SK-N-SH (cell line): Measurements from ENCODE around the gene SLC25A18. TPM values are rescaled to one million over a fixed set of nuclear protein-coding genes. Genes with fewer than 3 reads are reported as not detected.

Experiments used
- CTCF ChIA-PET: fragments of 300-600, 350-600 bp; formaldehyde crosslinking; extraction: SDS; loops from one replicate; lab custom pipeline; 2021; lab: Yijun Ruan, JAX
- POLR2A ChIA-PET: fragments of 350-600 bp; sonication (Branson Sonifier 250); formaldehyde crosslinking; extraction: SDS; loops from one replicate; lab custom pipeline; 2020; ENCODE audit warnings: antibody characterized with exemption, inconsistent platforms; lab: Yijun Ruan, JAX
- DNase-seq: peaks from one replicate; pipeline ENCODE4 v3.0.0; 2012
- H2AFZ ChIP-seq: fragments of 200-600 bp; sonication (generic); 2 replicates; pipeline ENCODE4 v1.8.1; 2016; ENCODE audit warnings: antibody characterized with exemption, mild to moderate bottlenecking, low read depth
- H3F3A ChIP-seq: fragments of 200-600 bp; sonication (generic); replicated peaks from 2 replicates; pipeline ENCODE3; 2016; ENCODE audit warnings: antibody characterized with exemption, mild to moderate bottlenecking; ENCODE audit not compliant: insufficient read depth
- H3K27ac ChIP-seq, 2 experiments: fragments of 200-500 bp in 1 of 2; fragments of 200-600 bp in 1 of 2; sonication (Bioruptor generic) in 1 of 2; sonication (generic), shearing (Covaris generic) in 1 of 2; 2 replicates each; pipeline versions ENCODE4 v1.5.1 to v1.6.1; 2014 to 2016; ENCODE audit warnings: low read depth in 2 of 2, inconsistent platforms in 1 of 2, low read length in 1 of 2, mild to moderate bottlenecking in 1 of 2, mixed read lengths in 1 of 2
- H3K27me3 ChIP-seq: fragments of 200-600 bp; sonication (generic), shearing (Covaris generic); 2 replicates; pipeline ENCODE4 v1.6.1; 2016; ENCODE audit warnings: mixed run types; ENCODE audit not compliant: insufficient read depth
- H3K36me3 ChIP-seq, 2 experiments: fragments of 200-500 bp in 1 of 2; fragments of 200-600 bp in 1 of 2; sonication (Bioruptor generic) in 1 of 2; sonication (generic) in 1 of 2; replicated peaks in 1 of 2; 2 replicates each; pipeline versions ENCODE3 to v1.5.1; 2014 to 2016; ENCODE audit warnings: low read length in 1 of 2, mild to moderate bottlenecking in 1 of 2; ENCODE audit not compliant: insufficient read depth in 2 of 2, control insufficient read depth in 1 of 2
- H3K4me1 ChIP-seq, 2 experiments: fragments of 200-500 bp in 1 of 2; fragments of 200-600 bp in 1 of 2; sonication (Bioruptor generic) in 1 of 2; sonication (generic), shearing (Covaris generic) in 1 of 2; 2 replicates each; pipeline versions ENCODE4 v1.5.1 to v1.6.1; 2014 to 2016; ENCODE audit warnings: low read depth in 1 of 2, low read length in 1 of 2, mixed run types in 1 of 2; ENCODE audit not compliant: insufficient read depth in 2 of 2, control insufficient read depth in 1 of 2
- H3K4me2 ChIP-seq: fragments of 200-600 bp; sonication (generic), shearing (Covaris generic); 2 replicates; pipeline ENCODE4 v1.6.1; 2017; ENCODE audit warnings: mixed run types
- H3K4me3 ChIP-seq, 2 experiments: fragments of 200-500 bp in 1 of 2; fragments of 200-600 bp in 1 of 2; sonication (Bioruptor generic) in 1 of 2; sonication (generic), shearing (Covaris generic) in 1 of 2; 2 replicates each; pipeline versions ENCODE4 v1.5.1 to v1.8.1; 2014 to 2016; ENCODE audit warnings: low read depth in 2 of 2, inconsistent platforms in 1 of 2, low read length in 1 of 2, mild to moderate bottlenecking in 1 of 2, mixed read lengths in 1 of 2, moderate library complexity in 1 of 2
- H3K79me2 ChIP-seq: fragments of 200-600 bp; sonication (generic); 2 replicates; pipeline ENCODE4 v1.8.1; 2017; ENCODE audit warnings: mild to moderate bottlenecking; ENCODE audit not compliant: insufficient read depth
- H3K9ac ChIP-seq: fragments of 200-600 bp; sonication (generic); 2 replicates; pipeline ENCODE4 v1.6.1; 2017; ENCODE audit warnings: mixed run types
- H3K9me2 ChIP-seq: fragments of 200-600 bp; sonication (generic); 2 replicates; pipeline ENCODE4 v1.6.1; 2017; ENCODE audit warnings: mixed run types
- H3K9me3 ChIP-seq: fragments of 200-600 bp; sonication (generic); 2 replicates; pipeline ENCODE4 v1.6.1; 2017; ENCODE audit warnings: mixed run types, mild to moderate bottlenecking, moderate library complexity
- H4K20me1 ChIP-seq: fragments of 200-600 bp; sonication (generic); 2 replicates; pipeline ENCODE4 v1.6.1; 2017; ENCODE audit warnings: mild to moderate bottlenecking, mixed run types; ENCODE audit not compliant: insufficient read depth
- CHD2 ChIP-seq: fragments of 150-350 bp; IDR thresholded peaks from 2 replicates; pipeline ENCODE4 v1.6.1; 2018; ENCODE audit warnings: low read length; ENCODE audit not compliant: partially characterized antibody
- CTCF ChIP-seq: fragments of 200-600 bp; sonication (generic); IDR thresholded peaks from 2 replicates; pipeline ENCODE4 v1.6.1; 2017; ENCODE audit warnings: antibody characterized with exemption, mild to moderate bottlenecking, moderate library complexity
- ELF1 ChIP-seq: IDR thresholded peaks from 2 replicates; pipeline ENCODE4 v1.4.0; 2012
- EP300 ChIP-seq, 2 experiments: IDR thresholded peaks; 2 replicates each; pipeline versions ENCODE4 v1.4.0 to v1.6.1; 2012; ENCODE audit warnings: borderline replicate concordance in 1 of 2, low read depth in 1 of 2, low read length in 1 of 2
- FOXJ3 ChIP-seq: sonication (generic); formaldehyde crosslinking; IDR thresholded peaks from 2 replicates; pipeline ENCODE4 v1.5.1; 2020; ENCODE audit warnings: mild to moderate bottlenecking, missing genetic modification reagents
- FOXM1 ChIP-seq: IDR thresholded peaks from 2 replicates; pipeline ENCODE4 v1.4.0; 2012; ENCODE audit warnings: low read depth, mild to moderate bottlenecking
- IRF3 ChIP-seq: fragments of 150-350 bp; IDR thresholded peaks from 2 replicates; pipeline ENCODE4 v1.6.1; 2016; ENCODE audit warnings: mild to moderate bottlenecking, low read depth, low read length
- JUND ChIP-seq: IDR thresholded peaks from 2 replicates; pipeline ENCODE4 v1.4.0; 2012
- NRF1 ChIP-seq: IDR thresholded peaks from 2 replicates; pipeline ENCODE4 v1.6.1; 2012; ENCODE audit warnings: low read depth, mild to moderate bottlenecking, low read length
- POLR2AphosphoS5 ChIP-seq: IDR thresholded peaks from 2 replicates; pipeline ENCODE4 v1.6.1; 2012; ENCODE audit warnings: low read depth, low read length
- RCOR1 ChIP-seq: fragments of 150-350 bp; IDR thresholded peaks from 2 replicates; pipeline ENCODE4 v1.6.1; 2017; ENCODE audit warnings: antibody characterized with exemption, low read length
- SMC3 ChIP-seq: IDR thresholded peaks from 2 replicates; pipeline ENCODE4 v1.6.1; 2012; ENCODE audit warnings: low read depth, low read length, improper control_type of control experiment
- TCF12 ChIP-seq: IDR thresholded peaks from 2 replicates; pipeline ENCODE4 v1.4.0; 2012
- TEAD4 ChIP-seq: IDR thresholded peaks from 2 replicates; pipeline ENCODE4 v1.4.0; 2012; ENCODE audit warnings: mild to moderate bottlenecking, borderline replicate concordance; ENCODE audit not compliant: insufficient read depth
- USF1 ChIP-seq: IDR thresholded peaks from 2 replicates; pipeline ENCODE4 v1.4.0; 2012; ENCODE audit warnings: low read depth, borderline replicate concordance
- WGBS: methylation state at CpG from one replicate; pipeline ENCODE4 v1.1.6; 2017; ENCODE audit warnings: low lambda C conversion rate; 5-methylcytosine and 5-hydroxymethylcytosine counted together
- polyA plus RNA-seq, 3 experiments: library from polyadenylated mRNA; depleted of rRNA; stranded (reverse); fragments of >200 nt; gene quantifications; 2 replicates each; pipeline ENCODE4 v1.2.3, GENCODE V29; 2012

Gene SLC25A18
- polyA plus RNA-seq, 1 of the 3 experiments (the other 2 are of a cell fraction): 0.02 TPM

- H4K20me1 ChIP-seq: no peaks in the 10 kb centered on the region
- H3K27ac ChIP-seq: no peak overlapping the region
- 23% methylated on average over 6 of the region's 8 CpGs for WGBS
- H3K4me1 ChIP-seq: no peaks in the 10 kb centered on the region; a peak in 2 of 4 replicates
- no peaks in the 10 kb centered on the region for H3K9me2 ChIP-seq
- no peaks in the 10 kb centered on the region for H3K9me3 ChIP-seq
- TF ChIP-seq JUND (no peak), ELF1 (no peak), SMC3 (no peak), TEAD4 (no peak), EP300 (IDR thresholded peaks at IDR 0.05; ENCODE audit: borderline replicate concordance in 1 of 2, low read depth in 1 of 2, low read length in 1 of 2) (no peak), NRF1 (no peak), USF1 (no peak), POLR2AphosphoS5 (no peak), TCF12 (no peak), CHD2 (no peak), IRF3 (no peak), FOXM1 (no peak), CTCF (no peak), FOXJ3 (no peak), RCOR1 (no peak)
- H3K4me3 ChIP-seq: no peak overlapping the region
- H2AFZ ChIP-seq: no peak overlapping the region
- POLR2A ChIA-PET: no interaction called here
- no peaks in the 10 kb centered on the region for H3K27me3 ChIP-seq
- CTCF ChIA-PET: interaction anchor here (2.3 kb wide), 1 partner anchor 11 kb away, joined by 11 read pairs; no protein-coding TSS in a partner anchor
- H3K4me2 ChIP-seq: no peak overlapping the region
- DNase-seq: no peak
- H3F3A ChIP-seq: no peaks in the 10 kb centered on the region
- no peak overlapping the region for H3K9ac ChIP-seq
- no peaks in the 10 kb centered on the region for H3K79me2 ChIP-seq
- H3K36me3 ChIP-seq: no peaks in the 10 kb centered on the region
Observed at GRCh38 chr22:17569971-17570511, 6.7 kb downstream of the SLC25A18 start.
